HepG2 (cell line): ENCODE measurements around the gene CRHBP. TPM values are rescaled to one million over a fixed set of nuclear protein-coding genes. Genes with fewer than 3 reads are reported as not detected.

Experiments used
- ZBTB42 ChIP-seq: sonication (generic); formaldehyde crosslinking; IDR thresholded peaks from 2 replicates; pipeline ENCODE4 v1.5.0; 2020; ENCODE audit warnings: mild to moderate bottlenecking, missing genetic modification reagents
- ZNF232 ChIP-seq: sonication (generic); formaldehyde crosslinking; IDR thresholded peaks from 2 replicates; pipeline ENCODE4 v1.4.0; 2020; ENCODE audit warnings: missing genetic modification reagents, borderline replicate concordance
- ZNF33A ChIP-seq: sonication (generic); formaldehyde crosslinking; IDR thresholded peaks from 2 replicates; pipeline ENCODE4 v1.5.1; 2020; ENCODE audit warnings: missing genetic modification reagents, mild to moderate bottlenecking, moderate library complexity, borderline replicate concordance
- ZNF441 ChIP-seq: sonication (generic); formaldehyde crosslinking; IDR thresholded peaks from 2 replicates; pipeline ENCODE4 v1.7.0; 2021; ENCODE audit warnings: missing genetic modification reagents, borderline replicate concordance
- ZNF720 ChIP-seq: sonication (generic); formaldehyde crosslinking; IDR thresholded peaks from 2 replicates; pipeline ENCODE4 v1.4.0; 2020; ENCODE audit warnings: missing genetic modification reagents
- polyA plus RNA-seq, 8 experiments: library from polyadenylated mRNA; depleted of rRNA in 3 of 8; stranded (reverse) in 7 of 8; unstranded in 1 of 8; fragments of >200 nt; fragmentation: Illumina TruSeq in 4 of 8; extraction: Trizol in 4 of 8; gene quantifications; 2 replicates each; pipeline versions ENCODE4 v1.2.1 to v1.2.3, GENCODE V29; 2011 to 2016; ENCODE audit warnings: low read depth in 4 of 8, missing spikeins in 1 of 8, mixed read lengths in 1 of 8; ENCODE audit not compliant: insufficient read depth in 1 of 8
- total RNA-seq, 5 experiments: library from RNA; depleted of rRNA; stranded (reverse); fragments of >200 nt; fragmentation: Illumina TruSeq; extraction: Trizol; gene quantifications; 2 replicates each; pipeline ENCODE4 v1.2.3, GENCODE V29; 2016; ENCODE audit warnings: low read depth in 1 of 5
- TF ChIP-seq, protein P1 (sequence below): fragments of 450-650 bp; IDR thresholded peaks from 2 replicates; pipeline ENCODE4 v1.6.1; 2017; ENCODE audit warnings: mild to moderate bottlenecking
- TF ChIP-seq, protein P2 (sequence below): sonication (generic); formaldehyde crosslinking; IDR thresholded peaks from one replicate; pipeline ENCODE4 v1.5.1; 2020; ENCODE audit warnings: mild to moderate bottlenecking, missing genetic modification reagents; ENCODE audit errors: not compliant biosample characterization

The CRHBP gene
- total and polyA plus RNA-seq, 2 of the 13 experiments (the other 11 are each of a cell fraction or from before 2014, with no cell fraction given) = not detected

DNA sequence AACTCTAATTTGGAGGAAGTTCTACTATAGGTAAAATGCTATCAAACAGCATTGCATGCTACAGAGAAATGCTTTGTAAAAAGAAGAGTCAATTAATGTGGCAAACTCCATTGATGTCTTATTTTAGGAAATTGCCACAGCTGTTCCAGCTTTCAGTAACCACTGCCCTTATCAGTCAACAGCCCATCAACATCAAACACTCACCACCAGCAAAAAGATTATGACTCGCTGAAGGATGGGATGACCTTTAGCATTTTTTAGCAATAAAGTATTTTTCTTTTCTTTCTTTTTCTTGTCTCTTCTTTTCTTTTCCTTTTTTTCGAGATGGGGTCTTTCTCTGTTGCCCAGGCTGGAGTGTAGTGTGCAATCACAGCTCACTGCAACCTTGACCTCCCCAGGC, 26.0 kb downstream of the CRHBP start (continued):
- TF ChIP-seq, protein P1, sequence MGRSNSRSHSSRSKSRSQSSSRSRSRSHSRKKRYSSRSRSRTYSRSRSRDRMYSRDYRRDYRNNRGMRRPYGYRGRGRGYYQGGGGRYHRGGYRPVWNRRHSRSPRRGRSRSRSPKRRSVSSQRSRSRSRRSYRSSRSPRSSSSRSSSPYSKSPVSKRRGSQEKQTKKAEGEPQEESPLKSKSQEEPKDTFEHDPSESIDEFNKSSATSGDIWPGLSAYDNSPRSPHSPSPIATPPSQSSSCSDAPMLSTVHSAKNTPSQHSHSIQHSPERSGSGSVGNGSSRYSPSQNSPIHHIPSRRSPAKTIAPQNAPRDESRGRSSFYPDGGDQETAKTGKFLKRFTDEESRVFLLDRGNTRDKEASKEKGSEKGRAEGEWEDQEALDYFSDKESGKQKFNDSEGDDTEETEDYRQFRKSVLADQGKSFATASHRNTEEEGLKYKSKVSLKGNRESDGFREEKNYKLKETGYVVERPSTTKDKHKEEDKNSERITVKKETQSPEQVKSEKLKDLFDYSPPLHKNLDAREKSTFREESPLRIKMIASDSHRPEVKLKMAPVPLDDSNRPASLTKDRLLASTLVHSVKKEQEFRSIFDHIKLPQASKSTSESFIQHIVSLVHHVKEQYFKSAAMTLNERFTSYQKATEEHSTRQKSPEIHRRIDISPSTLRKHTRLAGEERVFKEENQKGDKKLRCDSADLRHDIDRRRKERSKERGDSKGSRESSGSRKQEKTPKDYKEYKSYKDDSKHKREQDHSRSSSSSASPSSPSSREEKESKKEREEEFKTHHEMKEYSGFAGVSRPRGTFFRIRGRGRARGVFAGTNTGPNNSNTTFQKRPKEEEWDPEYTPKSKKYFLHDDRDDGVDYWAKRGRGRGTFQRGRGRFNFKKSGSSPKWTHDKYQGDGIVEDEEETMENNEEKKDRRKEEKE = no peak
- TF ChIP-seq ZNF232 (no peak), ZBTB42 (CRISPR knock-in tag) (no peak), ZNF441 (CRISPR knock-in tag) (no peak), ZNF33A (CRISPR knock-in tag) (no peak), ZNF720 (CRISPR knock-in tag) (no peak)
- TF ChIP-seq, protein P2, sequence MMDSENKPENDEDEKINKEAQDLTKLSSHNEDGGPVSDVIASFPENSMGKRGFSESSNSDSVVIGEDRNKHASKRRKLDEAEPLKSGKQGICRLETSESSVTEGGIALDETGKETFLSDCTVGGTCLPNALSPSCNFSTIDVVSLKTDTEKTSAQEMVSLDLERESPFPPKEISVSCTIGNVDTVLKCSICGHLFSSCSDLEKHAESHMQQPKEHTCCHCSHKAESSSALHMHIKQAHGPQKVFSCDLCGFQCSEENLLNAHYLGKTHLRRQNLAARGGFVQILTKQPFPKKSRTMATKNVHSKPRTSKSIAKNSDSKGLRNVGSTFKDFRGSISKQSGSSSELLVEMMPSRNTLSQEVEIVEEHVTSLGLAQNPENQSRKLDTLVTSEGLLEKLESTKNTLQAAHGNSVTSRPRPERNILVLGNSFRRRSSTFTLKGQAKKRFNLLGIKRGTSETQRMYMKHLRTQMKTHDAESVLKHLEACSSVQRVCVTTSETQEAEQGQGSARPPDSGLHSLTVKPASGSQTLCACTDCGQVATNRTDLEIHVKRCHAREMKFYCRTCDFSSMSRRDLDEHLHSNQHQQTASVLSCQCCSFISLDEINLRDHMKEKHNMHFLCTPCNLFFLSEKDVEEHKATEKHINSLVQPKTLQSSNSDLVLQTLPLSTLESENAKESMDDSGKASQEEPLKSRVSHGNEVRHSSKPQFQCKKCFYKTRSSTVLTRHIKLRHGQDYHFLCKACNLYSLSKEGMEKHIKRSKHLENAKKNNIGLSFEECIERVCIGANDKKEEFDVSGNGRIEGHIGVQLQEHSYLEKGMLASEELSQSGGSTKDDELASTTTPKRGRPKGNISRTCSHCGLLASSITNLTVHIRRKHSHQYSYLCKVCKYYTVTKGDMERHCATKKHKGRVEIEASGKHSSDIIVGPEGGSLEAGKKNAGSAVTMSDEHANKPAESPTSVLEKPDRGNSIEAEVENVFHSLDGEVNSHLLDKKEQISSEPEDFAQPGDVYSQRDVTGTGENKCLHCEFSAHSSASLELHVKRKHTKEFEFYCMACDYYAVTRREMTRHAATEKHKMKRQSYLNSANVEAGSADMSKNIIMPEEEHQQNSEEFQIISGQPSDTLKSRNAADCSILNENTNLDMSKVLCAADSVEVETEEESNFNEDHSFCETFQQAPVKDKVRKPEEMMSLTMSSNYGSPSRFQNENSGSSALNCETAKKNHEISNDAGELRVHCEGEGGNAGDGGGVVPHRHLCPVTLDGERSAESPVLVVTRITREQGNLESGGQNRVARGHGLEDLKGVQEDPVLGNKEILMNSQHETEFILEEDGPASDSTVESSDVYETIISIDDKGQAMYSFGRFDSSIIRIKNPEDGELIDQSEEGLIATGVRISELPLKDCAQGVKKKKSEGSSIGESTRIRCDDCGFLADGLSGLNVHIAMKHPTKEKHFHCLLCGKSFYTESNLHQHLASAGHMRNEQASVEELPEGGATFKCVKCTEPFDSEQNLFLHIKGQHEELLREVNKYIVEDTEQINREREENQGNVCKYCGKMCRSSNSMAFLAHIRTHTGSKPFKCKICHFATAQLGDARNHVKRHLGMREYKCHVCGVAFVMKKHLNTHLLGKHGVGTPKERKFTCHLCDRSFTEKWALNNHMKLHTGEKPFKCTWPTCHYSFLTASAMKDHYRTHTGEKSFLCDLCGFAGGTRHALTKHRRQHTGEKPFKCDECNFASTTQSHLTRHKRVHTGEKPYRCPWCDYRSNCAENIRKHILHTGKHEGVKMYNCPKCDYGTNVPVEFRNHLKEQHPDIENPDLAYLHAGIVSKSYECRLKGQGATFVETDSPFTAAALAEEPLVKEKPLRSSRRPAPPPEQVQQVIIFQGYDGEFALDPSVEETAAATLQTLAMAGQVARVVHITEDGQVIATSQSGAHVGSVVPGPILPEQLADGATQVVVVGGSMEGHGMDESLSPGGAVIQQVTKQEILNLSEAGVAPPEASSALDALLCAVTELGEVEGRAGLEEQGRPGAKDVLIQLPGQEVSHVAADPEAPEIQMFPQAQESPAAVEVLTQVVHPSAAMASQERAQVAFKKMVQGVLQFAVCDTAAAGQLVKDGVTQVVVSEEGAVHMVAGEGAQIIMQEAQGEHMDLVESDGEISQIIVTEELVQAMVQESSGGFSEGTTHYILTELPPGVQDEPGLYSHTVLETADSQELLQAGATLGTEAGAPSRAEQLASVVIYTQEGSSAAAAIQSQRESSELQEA (CRISPR knock-in tag) = no peak
